ENCODE results near the gene ZSWIM4. TPM values are rescaled to one million over a fixed set of nuclear protein-coding genes. Genes with fewer than 3 reads are reported as not detected.
A peak's percentile ranks its signal among the peaks of the same experiment; 100 is the strongest.

ZSWIM4 gene
- total and polyA plus RNA-seq, 12 donors: 1.2 to 7.1 (median 2.7) TPM

GRCh38 chr19:13847407-13848339 is 52.4 kb downstream of the ZSWIM4 start:
- peak in 7 of 9 donors; percentile 31 to 56 (median 45) for TF ChIP-seq CTCF (IDR thresholded peaks at IDR 0.05)
- peak overlapping the region; percentile 92 to 100 (median 99) for H3K27ac ChIP-seq
- H3K27me3 ChIP-seq: no peaks in the 10 kb centered on the region
- DNase-seq (peak; percentile 98), ATAC-seq (peak; percentile 65 to 80 (median 76))
- H3K4me3 ChIP-seq: peak overlapping the region in 9 of 10 donors; percentile 37 to 64 (median 58)
- intact Hi-C loops (cut with DNase I): loop anchor here in 5 of 10 donors (5.0 to 10.0 kb wide), 3 partner anchors 683 to 695 kb away; partner anchors contain the start of genes IER2 (in 4 of the 5) and STX10 (in 4 of the 5)
- WGBS, 2 donors: 2 to 3% methylated on average over 47 of the region's 47 CpGs
- no peaks in the 10 kb centered on the region for H3K36me3 ChIP-seq
- peaks cover 33 to 80% (median 68%) of the 10 kb centered on the region in 9 donors for H3K4me1 ChIP-seq
- H3K9me3 ChIP-seq: no peaks in the 10 kb centered on the region

- no peaks in the 10 kb centered on the region for H3K9me3 ChIP-seq
- intact Hi-C loops (cut with DNase I): loop anchor here in 5 of 10 donors (5.0 to 10.0 kb wide), 3 partner anchors 684 to 696 kb away; partner anchors contain the start of genes IER2 (in 4 of the 5) and STX10 (in 4 of the 5)
- no peak overlapping the region for H3K4me3 ChIP-seq
- no peaks in the 10 kb centered on the region for H3K27me3 ChIP-seq
- ATAC-seq (no peak), DNase-seq (no peak)
- no peak for TF ChIP-seq CTCF (IDR thresholded peaks at IDR 0.05)
- 71 to 77% methylated on average over 4 of the region's 4 CpGs for WGBS, 2 donors
- peaks cover 29 to 76% (median 64%) of the 10 kb centered on the region in 9 donors for H3K4me1 ChIP-seq
- H3K36me3 ChIP-seq: no peaks in the 10 kb centered on the region
- H3K27ac ChIP-seq: peak overlapping the region; percentile 92 to 100 (median 99)
Measured at GRCh38 chr19:13848340-13848677, 53.1 kb downstream of the ZSWIM4 start.

DNA sequence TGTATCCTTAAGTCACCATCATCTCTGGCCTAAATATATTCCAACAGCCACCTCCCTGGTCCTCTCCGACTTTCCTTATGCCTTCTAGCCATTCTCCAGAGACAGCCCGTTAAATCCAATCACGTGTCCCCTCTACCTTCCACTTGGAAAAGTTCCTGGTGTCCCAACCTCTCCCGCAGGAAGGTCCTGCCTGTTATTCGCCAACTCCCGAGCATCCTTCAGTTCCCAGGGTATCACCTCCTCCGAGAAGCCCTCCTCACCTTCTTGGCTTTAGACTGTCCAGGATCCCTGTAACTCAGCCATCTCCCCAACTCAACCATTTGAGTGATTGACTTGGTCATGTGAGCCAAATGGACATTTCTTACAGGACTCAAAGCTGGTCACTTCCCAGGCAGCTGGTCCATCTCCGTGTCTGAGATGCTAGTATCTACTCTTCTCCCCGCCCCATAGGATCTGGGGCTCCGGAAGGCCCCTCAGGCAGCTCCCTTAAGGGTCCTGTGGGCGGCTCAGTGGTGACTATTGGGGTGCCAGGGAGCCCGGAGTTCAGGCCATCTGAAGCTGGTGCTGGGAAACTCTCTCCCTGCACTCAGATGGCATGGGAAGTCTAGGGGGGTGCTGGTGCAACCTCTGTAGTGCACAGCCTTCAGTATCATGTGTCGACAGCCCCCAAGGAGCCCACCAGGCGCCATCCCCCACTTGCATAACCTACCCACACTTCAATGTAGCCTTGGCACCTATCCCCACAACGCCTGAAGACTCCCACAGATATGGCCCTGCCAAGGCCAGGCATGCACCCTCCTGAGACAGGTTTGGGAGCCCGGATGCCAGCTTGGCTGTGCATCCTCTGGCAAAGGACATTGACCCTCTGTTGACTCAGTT is 53.8 kb downstream of the ZSWIM4 start:
- no peak for DNase-seq
- Histone ChIP-seq H3K27me3 (no peaks in the 10 kb centered on the region), H3K9me3 (no peaks in the 10 kb centered on the region), H3K4me3 (no peak overlapping the region), H3K27ac (peak overlapping the region in 9 of 10 donors; percentile 92 to 100 (median 99)), H3K4me1 (peaks cover 25 to 68% (median 57%) of the 10 kb centered on the region in 9 donors), H3K36me3 (no peaks in the 10 kb centered on the region)
- ATAC-seq: no peak
- TF ChIP-seq CTCF (IDR thresholded peaks at IDR 0.05): no peak
- intact Hi-C loops (cut with DNase I): loop anchor here in 5 of 10 donors (5.0 to 10.0 kb wide), 3 partner anchors 684 to 697 kb away; partner anchors contain the start of genes IER2 (in 4 of the 5) and STX10 (in 4 of the 5)
- WGBS, 2 donors: 53 to 55% methylated on average over 16 of the region's 16 CpGs

Data from heart right ventricle (tissue), 16 donors.